ENCODE data around the gene COL18A1.

DNA sequence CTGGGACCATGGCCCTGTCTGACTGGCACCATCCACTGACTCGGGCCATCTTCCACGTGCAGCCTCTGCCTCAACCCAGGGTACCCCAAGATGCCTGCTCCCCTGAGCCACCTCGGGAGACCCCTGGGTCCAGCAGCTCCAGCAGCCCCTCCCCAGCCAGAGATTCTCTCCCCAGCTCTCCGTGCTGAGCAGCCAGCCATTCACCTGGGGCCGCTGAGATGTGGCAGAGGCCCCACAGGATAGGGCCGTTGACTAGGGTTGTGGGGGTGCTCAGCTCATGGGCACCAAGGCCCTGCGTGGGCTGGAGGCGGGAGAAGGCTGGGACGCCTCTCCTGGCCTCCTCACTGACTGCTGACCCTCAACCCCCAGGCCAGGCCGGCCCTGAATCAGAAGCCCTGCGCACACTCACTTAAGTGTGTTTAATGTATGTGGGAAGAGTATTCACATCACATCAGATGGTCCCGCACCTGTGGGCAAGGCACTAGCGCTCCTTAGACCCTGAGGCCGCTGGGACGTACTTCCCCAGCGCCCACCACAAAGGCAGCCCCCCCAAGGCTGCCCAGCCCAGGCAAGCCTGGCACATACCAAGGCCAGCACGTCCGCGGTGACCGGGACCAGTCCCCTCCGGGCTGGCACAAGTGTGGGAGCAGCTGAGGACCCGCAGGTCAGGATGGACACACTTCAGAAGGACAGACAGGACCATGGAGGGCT, 109.5 kb downstream of the COL18A1 start:
- TF ChIP-seq, protein P1, sequence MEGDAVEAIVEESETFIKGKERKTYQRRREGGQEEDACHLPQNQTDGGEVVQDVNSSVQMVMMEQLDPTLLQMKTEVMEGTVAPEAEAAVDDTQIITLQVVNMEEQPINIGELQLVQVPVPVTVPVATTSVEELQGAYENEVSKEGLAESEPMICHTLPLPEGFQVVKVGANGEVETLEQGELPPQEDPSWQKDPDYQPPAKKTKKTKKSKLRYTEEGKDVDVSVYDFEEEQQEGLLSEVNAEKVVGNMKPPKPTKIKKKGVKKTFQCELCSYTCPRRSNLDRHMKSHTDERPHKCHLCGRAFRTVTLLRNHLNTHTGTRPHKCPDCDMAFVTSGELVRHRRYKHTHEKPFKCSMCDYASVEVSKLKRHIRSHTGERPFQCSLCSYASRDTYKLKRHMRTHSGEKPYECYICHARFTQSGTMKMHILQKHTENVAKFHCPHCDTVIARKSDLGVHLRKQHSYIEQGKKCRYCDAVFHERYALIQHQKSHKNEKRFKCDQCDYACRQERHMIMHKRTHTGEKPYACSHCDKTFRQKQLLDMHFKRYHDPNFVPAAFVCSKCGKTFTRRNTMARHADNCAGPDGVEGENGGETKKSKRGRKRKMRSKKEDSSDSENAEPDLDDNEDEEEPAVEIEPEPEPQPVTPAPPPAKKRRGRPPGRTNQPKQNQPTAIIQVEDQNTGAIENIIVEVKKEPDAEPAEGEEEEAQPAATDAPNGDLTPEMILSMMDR (IDR thresholded peaks at IDR 0.05) = no peak
- TF ChIP-seq POLR2A (IDR thresholded peaks at IDR 0.05) = no peak

Measured in transverse colon (tissue), 3 donors.